CD8-positive, alpha-beta memory T cell (primary cell): ENCODE results near the gene BCOR. TPM values are rescaled to one million over a fixed set of nuclear protein-coding genes. Genes with fewer than 3 reads are reported as not detected.
A peak's percentile ranks its signal among the peaks of the same experiment; 100 is the strongest.

Experiments
- CTCF ChIA-PET: fragments of 350-600 bp; sonication (Branson Sonifier 250); formaldehyde crosslinking; loops from one replicate; lab custom pipeline; 2021; ENCODE audit warnings: antibody characterized with exemption; lab: Charles Lee
- POLR2A ChIA-PET: fragments of 350-600 bp; sonication (Branson Sonifier 250); formaldehyde crosslinking; loops from one replicate; lab custom pipeline; 2021; ENCODE audit warnings: antibody characterized with exemption; lab: Charles Lee
- DNase-seq, 5 donors: peaks; one replicate each; pipeline versions ENCODE4 v3.0.0 to v3.0.0-alpha.2; 2020 to 2022; ENCODE audit warnings: mixed read lengths in 1 of 5
- H3K27ac ChIP-seq: one replicate; pipeline ENCODE4 v1.7.0; 2013; ENCODE audit warnings: low read depth, mild to moderate bottlenecking, low read length, moderate library complexity
- H3K27me3 ChIP-seq: 2 replicates; pipeline ENCODE4 v1.7.0; 2013; ENCODE audit warnings: low read length, mild to moderate bottlenecking; ENCODE audit not compliant: insufficient read depth, poor library complexity, severe bottlenecking
- H3K36me3 ChIP-seq: 2 replicates; pipeline ENCODE4 v1.7.0; 2013; ENCODE audit warnings: mild to moderate bottlenecking, low read length, moderate library complexity; ENCODE audit not compliant: insufficient read depth
- H3K4me1 ChIP-seq: 2 replicates; pipeline ENCODE4 v1.7.0; 2013; ENCODE audit warnings: mild to moderate bottlenecking, low read length, moderate library complexity; ENCODE audit not compliant: insufficient read depth
- H3K4me3 ChIP-seq: 2 replicates; pipeline ENCODE4 v1.7.0; 2013; ENCODE audit warnings: mild to moderate bottlenecking, low read length
- H3K9me3 ChIP-seq: 2 replicates; pipeline ENCODE4 v1.7.0; 2013; ENCODE audit warnings: mild to moderate bottlenecking, low read length
- H3K27ac Mint-ChIP-seq, 8 donors: one replicate each; pipeline ENCODE4 v1.8.0; 2020 to 2021; ENCODE audit warnings: mixed read lengths in 8 of 8, mild to moderate bottlenecking in 6 of 8, inconsistent platforms in 3 of 8, moderate library complexity in 3 of 8
- H3K27me3 Mint-ChIP-seq, 2 donors: one replicate each; pipeline ENCODE4 v1.8.0; 2020 to 2021; ENCODE audit warnings: mixed read lengths in 2 of 2, mild to moderate bottlenecking in 1 of 2, moderate library complexity in 1 of 2
- H3K36me3 Mint-ChIP-seq, 3 donors: one replicate each; pipeline ENCODE4 v1.8.0; 2020 to 2021; ENCODE audit warnings: mixed read lengths in 3 of 3, inconsistent platforms in 1 of 3, mild to moderate bottlenecking in 1 of 3
- H3K4me1 Mint-ChIP-seq, 3 donors: one replicate each; pipeline ENCODE4 v1.8.0; 2020 to 2021; ENCODE audit warnings: mixed read lengths in 3 of 3, inconsistent platforms in 1 of 3, mild to moderate bottlenecking in 1 of 3
- H3K4me3 Mint-ChIP-seq, 7 donors: one replicate each; pipeline ENCODE4 v1.8.0; 2020 to 2021; ENCODE audit warnings: mixed read lengths in 7 of 7, mild to moderate bottlenecking in 6 of 7, moderate library complexity in 4 of 7, inconsistent platforms in 2 of 7
- H3K9me3 Mint-ChIP-seq, 5 donors: one replicate each; pipeline ENCODE4 v1.8.0; 2020 to 2022; ENCODE audit warnings: mixed read lengths in 5 of 5, mild to moderate bottlenecking in 3 of 5, moderate library complexity in 2 of 5, inconsistent platforms in 1 of 5
- polyA plus RNA-seq: library from polyadenylated mRNA; unstranded; fragments of 300-500 nt; fragmentation: Illumina TruSeq; gene quantifications from one replicate; pipeline ENCODE4 v1.2.3, GENCODE V29; 2021
- total RNA-seq, 2 experiments: library from RNA; stranded (reverse); gene quantifications; one replicate each; pipeline ENCODE4 v1.2.3, GENCODE V29; 2021

Gene BCOR
- total and polyA plus RNA-seq, 3 experiments from 2014 or later: 7.2 to 67.7 (median 62.6) TPM

DNA sequence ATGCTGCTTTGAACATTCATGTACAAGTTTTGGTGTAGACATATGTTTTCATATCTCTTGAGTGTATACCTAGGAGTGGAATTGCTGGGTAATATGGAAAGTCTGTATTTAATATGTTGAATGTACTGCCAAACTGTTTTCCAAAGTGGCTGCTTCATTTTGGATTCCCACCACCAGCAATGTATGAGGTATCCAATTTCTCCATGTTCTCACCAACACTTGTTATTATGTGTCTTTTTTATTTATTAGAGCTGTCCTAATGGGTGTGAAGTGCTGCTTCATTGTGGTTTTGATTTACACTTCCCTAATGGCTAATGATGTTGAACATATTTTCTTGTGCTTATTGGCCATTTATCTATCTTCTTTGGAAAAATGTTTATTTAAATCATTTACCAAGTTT lies 60.4 kb downstream of the BCOR start:
- H3K27me3 Mint-ChIP-seq: peaks cover 0 to 8% of the 10 kb centered on the region in 2 donors
- CTCF ChIA-PET: no interaction called here

DNA sequence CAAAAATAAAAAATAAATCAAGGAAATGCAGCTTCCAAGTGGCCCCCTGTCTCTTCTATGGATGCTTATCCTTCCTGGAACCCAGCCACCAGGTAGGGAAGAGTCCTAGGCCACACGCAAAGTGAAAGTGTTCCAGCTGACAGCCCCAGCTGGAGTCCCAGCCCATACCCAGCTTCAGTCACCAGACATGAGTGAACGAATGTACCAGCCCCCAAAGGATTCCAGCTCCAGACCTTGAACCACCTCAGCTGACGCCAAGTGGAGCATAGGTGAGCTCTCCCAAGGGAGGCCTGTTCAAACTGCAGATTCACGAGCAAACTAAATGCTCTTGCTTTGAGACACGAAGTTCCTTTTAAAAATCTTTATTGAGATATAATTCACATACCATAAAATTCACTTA lies 62.0 kb downstream of the BCOR start:
- peaks cover 0 to 10% of the 10 kb centered on the region in 2 donors for H3K27me3 Mint-ChIP-seq
- H3K9me3 Mint-ChIP-seq: peaks cover 0 to 9% (median 4%) of the 10 kb centered on the region in 5 donors
- H3K27me3 ChIP-seq: no peaks in the 10 kb centered on the region
- H3K4me1 Mint-ChIP-seq: peaks cover 4 to 5% (median 4%) of the 10 kb centered on the region in 3 donors
- no peak overlapping the region for H3K4me3 Mint-ChIP-seq
- ChIA-PET CTCF (no interaction called here), POLR2A (no interaction called here)
- H3K36me3 Mint-ChIP-seq: peaks cover 0 to 4% (median 0%) of the 10 kb centered on the region in 3 donors
- no peak overlapping the region for H3K27ac ChIP-seq
- H3K36me3 ChIP-seq: no peaks in the 10 kb centered on the region
- peaks cover 6% of the 10 kb centered on the region for H3K4me1 ChIP-seq
- H3K9me3 ChIP-seq: no peaks in the 10 kb centered on the region
- no peak for DNase-seq
- no peak overlapping the region for H3K4me3 ChIP-seq
- no peak overlapping the region for H3K27ac Mint-ChIP-seq

More for the DNA sequence above, 60.4 kb downstream of the BCOR start:
- Histone ChIP-seq H3K27ac (no peak overlapping the region), H3K4me3 (no peak overlapping the region), H3K36me3 (no peaks in the 10 kb centered on the region), H3K27me3 (no peaks in the 10 kb centered on the region), H3K9me3 (no peaks in the 10 kb centered on the region), H3K4me1 (peaks cover 10% of the 10 kb centered on the region)
- peaks cover 18 to 20% (median 20%) of the 10 kb centered on the region in 3 donors for H3K4me1 Mint-ChIP-seq
- POLR2A ChIA-PET: no interaction called here
- DNase-seq: no peak
- H3K9me3 Mint-ChIP-seq: peaks cover 0 to 9% (median 4%) of the 10 kb centered on the region in 5 donors
- H3K36me3 Mint-ChIP-seq: peaks cover 0 to 4% (median 0%) of the 10 kb centered on the region in 3 donors
- H3K27ac Mint-ChIP-seq: no peak overlapping the region
- no peak overlapping the region for H3K4me3 Mint-ChIP-seq

DNA sequence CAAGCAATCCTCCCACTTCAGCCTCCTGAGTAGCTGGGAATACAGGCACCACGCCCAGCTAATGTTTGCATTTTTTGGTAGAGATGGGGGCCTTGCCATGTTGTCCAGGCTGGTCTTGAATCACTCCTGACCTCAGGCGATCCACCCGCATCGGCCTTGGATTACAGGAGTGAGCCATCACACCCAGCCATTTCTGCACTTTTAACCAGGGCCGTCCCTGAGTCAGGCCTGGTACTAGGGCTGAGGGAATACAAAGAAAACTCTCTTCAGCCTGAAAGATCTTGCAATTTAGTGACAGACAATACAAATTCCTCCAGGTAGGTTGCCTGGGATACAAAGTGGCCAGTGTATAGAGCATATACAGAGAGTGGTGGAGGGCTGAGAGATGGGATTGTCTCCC lies 65.8 kb downstream of the BCOR start:
- no peak overlapping the region for H3K4me3 Mint-ChIP-seq
- Histone ChIP-seq H3K27me3 (no peaks in the 10 kb centered on the region), H3K36me3 (no peaks in the 10 kb centered on the region), H3K9me3 (no peaks in the 10 kb centered on the region), H3K4me1 (no peaks in the 10 kb centered on the region), H3K4me3 (no peak overlapping the region), H3K27ac (no peak overlapping the region)
- no peaks in the 10 kb centered on the region for H3K36me3 Mint-ChIP-seq
- DNase-seq: no peak
- peaks cover 0 to 5% (median 0%) of the 10 kb centered on the region in 5 donors for H3K9me3 Mint-ChIP-seq
- ChIA-PET POLR2A (no interaction called here), CTCF (no interaction called here)
- no peak overlapping the region for H3K27ac Mint-ChIP-seq
- H3K4me1 Mint-ChIP-seq: peaks cover 2 to 7% (median 2%) of the 10 kb centered on the region in 3 donors
- H3K27me3 Mint-ChIP-seq: peaks cover 0 to 7% of the 10 kb centered on the region in 2 donors

DNA sequence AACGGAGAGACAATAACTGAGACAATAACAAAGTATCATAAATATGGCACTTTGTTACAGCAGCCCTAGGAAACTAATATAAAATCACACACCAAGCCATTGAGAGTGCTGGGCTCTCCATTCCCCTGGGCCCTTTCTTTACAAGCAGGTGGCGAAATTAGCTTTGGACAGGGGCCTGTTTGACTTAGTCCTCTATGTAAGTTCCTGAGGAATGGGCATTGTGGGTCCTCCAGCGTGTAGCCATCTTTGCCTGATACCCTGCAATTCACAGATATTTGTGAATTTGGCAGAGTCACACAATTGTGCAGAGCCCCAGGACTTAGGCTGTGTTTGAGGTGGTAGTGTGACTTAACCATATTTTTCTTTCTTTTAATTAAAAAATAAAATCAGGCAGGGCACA lies 67.6 kb downstream of the BCOR start:
- no peaks in the 10 kb centered on the region for H3K9me3 ChIP-seq
- H3K9me3 Mint-ChIP-seq: peaks cover 0 to 5% (median 0%) of the 10 kb centered on the region in 5 donors
- no peak for DNase-seq
- no peaks in the 10 kb centered on the region for H3K36me3 Mint-ChIP-seq
- no peaks in the 10 kb centered on the region for H3K4me1 ChIP-seq
- H3K4me3 ChIP-seq: no peak overlapping the region
- ChIA-PET CTCF (no interaction called here), POLR2A (interaction anchor here (0.6 to 1.1 kb wide), 2 partner anchors 35 to 66 kb away, joined by 3 to 4 read pairs; no protein-coding TSS in a partner anchor)
- peaks cover 0 to 9% of the 10 kb centered on the region in 2 donors for H3K27me3 Mint-ChIP-seq
- no peaks in the 10 kb centered on the region for H3K27me3 ChIP-seq
- H3K4me3 Mint-ChIP-seq: no peak overlapping the region
- H3K27ac Mint-ChIP-seq: no peak overlapping the region
- H3K27ac ChIP-seq: no peak overlapping the region
- H3K4me1 Mint-ChIP-seq: peaks cover 7 to 12% (median 8%) of the 10 kb centered on the region in 3 donors
- H3K36me3 ChIP-seq: no peaks in the 10 kb centered on the region

DNA sequence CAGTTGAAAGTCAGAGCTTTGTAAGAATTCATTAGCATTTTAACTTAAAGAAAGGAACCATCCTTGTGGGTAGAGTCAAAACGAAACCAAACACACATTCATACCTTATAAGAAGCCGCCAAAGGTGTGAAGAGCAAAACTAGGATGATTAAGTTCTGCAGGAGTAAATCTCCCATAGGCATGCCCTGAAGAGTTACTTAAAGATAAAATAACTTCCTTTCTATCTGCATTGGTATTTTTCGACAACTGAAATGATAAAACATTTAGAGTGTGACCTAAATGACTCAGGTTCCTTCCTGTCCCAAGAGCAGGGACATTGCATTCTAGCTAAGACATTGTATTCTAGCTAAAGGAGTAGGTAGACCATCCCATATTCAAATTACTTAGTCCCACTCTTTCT lies 75.3 kb downstream of the BCOR start:
- H3K36me3 Mint-ChIP-seq: no peaks in the 10 kb centered on the region
- ChIA-PET POLR2A (no interaction called here), CTCF (interaction anchor here (1.0 kb wide), 1 partner anchor 9 kb away, joined by 3 read pairs; no protein-coding TSS in a partner anchor)
- Histone ChIP-seq H3K9me3 (no peaks in the 10 kb centered on the region), H3K4me1 (peaks cover 9% of the 10 kb centered on the region), H3K4me3 (no peak overlapping the region), H3K27ac (no peak overlapping the region), H3K36me3 (no peaks in the 10 kb centered on the region), H3K27me3 (no peaks in the 10 kb centered on the region)
- H3K27me3 Mint-ChIP-seq: peaks cover 0 to 9% of the 10 kb centered on the region in 2 donors
- DNase-seq: no peak
- H3K9me3 Mint-ChIP-seq: no peaks in the 10 kb centered on the region
- H3K4me3 Mint-ChIP-seq: peak overlapping the region in 4 of 7 donors; percentile 29 to 53 (median 40)
- peak overlapping the region in 3 of 8 donors; percentile 25 to 65 (median 31) for H3K27ac Mint-ChIP-seq
- peaks cover 12 to 21% (median 20%) of the 10 kb centered on the region in 3 donors for H3K4me1 Mint-ChIP-seq

DNA sequence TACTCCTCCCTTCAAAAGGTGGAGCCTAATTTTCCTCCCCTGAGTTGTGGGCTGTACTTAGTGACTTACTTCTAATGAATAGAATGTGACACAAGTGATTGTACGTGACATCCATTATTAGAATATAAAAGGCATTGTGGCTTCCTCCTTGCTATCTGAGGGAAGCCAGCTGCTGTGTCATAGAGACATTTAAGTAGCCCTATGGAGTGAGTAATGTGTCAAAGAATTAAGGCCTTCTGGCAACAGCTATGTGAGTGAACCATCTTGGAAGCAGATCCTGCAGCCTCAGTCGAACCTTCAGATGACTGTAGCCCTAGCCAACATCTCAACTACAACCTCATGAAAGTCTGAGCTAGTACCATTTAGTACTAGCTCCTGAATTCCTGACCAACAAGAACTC lies 76.1 kb downstream of the BCOR start:
- no peak overlapping the region for H3K4me3 Mint-ChIP-seq
- no peak overlapping the region for H3K4me3 ChIP-seq
- H3K36me3 Mint-ChIP-seq: no peaks in the 10 kb centered on the region
- POLR2A ChIA-PET: no interaction called here
- peaks cover 8 to 16% (median 15%) of the 10 kb centered on the region in 3 donors for H3K4me1 Mint-ChIP-seq
- H3K27me3 ChIP-seq: no peaks in the 10 kb centered on the region
- CTCF ChIA-PET: no interaction called here
- peaks cover 9% of the 10 kb centered on the region for H3K4me1 ChIP-seq
- peak overlapping the region in 1 of 8 donors; percentile 65 for H3K27ac Mint-ChIP-seq
- no peak overlapping the region for H3K27ac ChIP-seq
- no peaks in the 10 kb centered on the region for H3K9me3 ChIP-seq
- H3K27me3 Mint-ChIP-seq: peaks cover 0 to 12% of the 10 kb centered on the region in 2 donors
- no peak for DNase-seq
- H3K36me3 ChIP-seq: no peaks in the 10 kb centered on the region
- H3K9me3 Mint-ChIP-seq: no peaks in the 10 kb centered on the region

DNA sequence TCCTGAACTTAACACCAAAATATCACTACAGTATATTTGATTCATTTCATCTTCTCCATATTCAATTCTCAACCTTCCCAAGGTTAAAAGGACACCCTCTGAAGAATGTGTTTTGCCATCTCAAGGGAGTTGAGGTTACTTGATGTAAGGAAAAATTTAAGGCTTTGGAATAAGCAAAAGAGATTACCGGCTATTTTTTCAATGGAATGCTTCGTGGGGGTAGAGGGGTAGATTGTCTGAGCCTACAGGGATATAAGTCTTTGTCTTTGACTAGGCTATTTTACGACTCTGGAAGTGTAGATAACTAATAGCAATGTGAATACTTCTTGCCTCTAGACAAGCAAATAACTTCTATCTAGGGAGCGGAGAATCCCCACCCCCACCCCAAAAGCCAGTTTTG lies 78.2 kb downstream of the BCOR start:
- H3K36me3 Mint-ChIP-seq: no peaks in the 10 kb centered on the region
- Histone ChIP-seq H3K9me3 (no peaks in the 10 kb centered on the region), H3K4me1 (peaks cover 9% of the 10 kb centered on the region), H3K27me3 (no peaks in the 10 kb centered on the region), H3K36me3 (no peaks in the 10 kb centered on the region), H3K27ac (no peak overlapping the region), H3K4me3 (no peak overlapping the region)
- POLR2A ChIA-PET: no interaction called here
- no peak for DNase-seq
- peaks cover 6 to 14% (median 12%) of the 10 kb centered on the region in 3 donors for H3K4me1 Mint-ChIP-seq
- H3K4me3 Mint-ChIP-seq: no peak overlapping the region
- H3K27ac Mint-ChIP-seq: no peak overlapping the region
- CTCF ChIA-PET: no interaction called here
- peaks cover 0 to 2% (median 2%) of the 10 kb centered on the region in 5 donors for H3K9me3 Mint-ChIP-seq
- peaks cover 0 to 9% of the 10 kb centered on the region in 2 donors for H3K27me3 Mint-ChIP-seq

DNA sequence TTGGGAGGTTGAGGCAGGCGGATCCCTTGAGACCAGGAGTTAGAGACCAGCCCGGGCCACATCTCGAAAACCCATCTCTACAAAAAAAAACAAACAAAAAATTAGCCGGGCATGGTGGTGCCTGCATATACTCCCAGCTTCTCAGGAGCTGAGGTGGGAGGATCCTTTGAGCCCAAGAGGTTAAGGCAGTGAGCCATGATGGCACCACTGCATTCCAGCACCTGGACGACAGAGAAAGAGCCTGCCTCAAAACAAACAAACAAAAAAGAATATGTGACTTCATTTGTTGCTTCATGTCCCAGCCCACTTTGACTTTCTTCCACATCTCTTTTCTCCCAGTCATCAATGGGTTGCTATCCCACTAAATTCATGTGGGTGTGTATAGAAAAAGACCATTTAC lies 79.7 kb downstream of the BCOR start:
- H3K27me3 ChIP-seq: no peaks in the 10 kb centered on the region
- no peaks in the 10 kb centered on the region for H3K9me3 ChIP-seq
- H3K4me1 Mint-ChIP-seq: peaks cover 6 to 14% (median 12%) of the 10 kb centered on the region in 3 donors
- ChIA-PET CTCF (no interaction called here), POLR2A (no interaction called here)
- DNase-seq: no peak
- no peak overlapping the region for H3K4me3 ChIP-seq
- no peak overlapping the region for H3K27ac ChIP-seq
- H3K27me3 Mint-ChIP-seq: peaks cover 0 to 12% of the 10 kb centered on the region in 2 donors
- no peak overlapping the region for H3K27ac Mint-ChIP-seq
- H3K4me3 Mint-ChIP-seq: no peak overlapping the region
- no peaks in the 10 kb centered on the region for H3K36me3 ChIP-seq
- H3K9me3 Mint-ChIP-seq: peaks cover 0 to 2% (median 2%) of the 10 kb centered on the region in 5 donors
- H3K36me3 Mint-ChIP-seq: no peaks in the 10 kb centered on the region
- H3K4me1 ChIP-seq: peaks cover 9% of the 10 kb centered on the region
